Mesenchymal stem cell (in vitro differentiated cells and primary cell): ENCODE measurements around the gene TMEM72.
A peak's percentile ranks its signal among the peaks of the same experiment; 100 is the strongest.

Experiments used
- DNase-seq: peaks from one replicate; pipeline ENCODE4 v3.0.0-alpha.2; 2013
- H2AFZ ChIP-seq: one replicate; pipeline ENCODE4 v1.6.1; 2013; ENCODE audit warnings: low read depth, mild to moderate bottlenecking, control low read depth, inconsistent platforms, low read length, moderate library complexity
- H2AK5ac ChIP-seq: 2 replicates; pipeline ENCODE4 v1.6.1; 2013; ENCODE audit warnings: low read length, moderate library complexity, mild to moderate bottlenecking, inconsistent platforms; ENCODE audit not compliant: severe bottlenecking
- H2BK120ac ChIP-seq: one replicate; pipeline ENCODE4 v1.6.1; 2013; ENCODE audit warnings: low read depth, mild to moderate bottlenecking, inconsistent platforms, low read length, moderate library complexity
- H2BK12ac ChIP-seq, 2 experiments: one replicate each; pipeline ENCODE4 v1.6.1; 2013; ENCODE audit warnings: inconsistent platforms in 2 of 2, low read length in 2 of 2, mild to moderate bottlenecking in 2 of 2, moderate library complexity in 2 of 2, control low read depth in 1 of 2
- H2BK15ac ChIP-seq: one replicate; pipeline ENCODE4 v1.6.1; 2013; ENCODE audit warnings: mild to moderate bottlenecking, low read depth, inconsistent platforms; ENCODE audit not compliant: poor library complexity, severe bottlenecking
- H2BK5ac ChIP-seq: 2 replicates; pipeline ENCODE4 v1.6.1; 2013; ENCODE audit warnings: low read depth, mild to moderate bottlenecking, low read length, control low read depth, inconsistent platforms; ENCODE audit not compliant: poor library complexity, severe bottlenecking
- H3K14ac ChIP-seq, 2 experiments: one replicate each; pipeline ENCODE4 v1.6.1; 2013; ENCODE audit warnings: inconsistent platforms in 2 of 2, low read length in 2 of 2, control low read depth in 1 of 2, mild to moderate bottlenecking in 1 of 2, moderate library complexity in 1 of 2
- H3K18ac ChIP-seq, 2 experiments: one replicate each; pipeline ENCODE4 v1.6.1; 2013; ENCODE audit warnings: inconsistent platforms in 2 of 2, low read length in 2 of 2, control low read depth in 1 of 2, low read depth in 1 of 2, mild to moderate bottlenecking in 1 of 2
- H3K23ac ChIP-seq, 2 experiments: one replicate each; pipeline ENCODE4 v1.6.1; 2013; ENCODE audit warnings: inconsistent platforms in 2 of 2, low read length in 2 of 2, mild to moderate bottlenecking in 2 of 2, moderate library complexity in 2 of 2, control low read depth in 1 of 2
- H3K27ac ChIP-seq: 2 replicates; pipeline ENCODE4 v1.5.1; 2013; ENCODE audit warnings: mild to moderate bottlenecking, moderate library complexity, low read length, control low read depth, inconsistent platforms; ENCODE audit not compliant: poor library complexity, severe bottlenecking
- H3K27me3 ChIP-seq, 2 experiments: 2 replicates each; pipeline versions ENCODE4 v1.6.1 to v1.7.0; 2013; ENCODE audit warnings: low read length in 2 of 2, mild to moderate bottlenecking in 2 of 2, moderate library complexity in 2 of 2, control low read depth in 1 of 2, inconsistent platforms in 1 of 2; ENCODE audit not compliant: control insufficient read depth in 1 of 2, insufficient read depth in 1 of 2
- H3K36me3 ChIP-seq, 2 experiments: 2 replicates each; pipeline versions ENCODE4 v1.6.1 to v1.7.0; 2013; ENCODE audit warnings: low read length in 2 of 2, control low read depth in 1 of 2, inconsistent platforms in 1 of 2, low read depth in 1 of 2, mild to moderate bottlenecking in 1 of 2; ENCODE audit not compliant: insufficient read depth in 2 of 2, control insufficient read depth in 1 of 2
- H3K4ac ChIP-seq, 2 experiments: one replicate each; pipeline ENCODE4 v1.6.1; 2013; ENCODE audit warnings: inconsistent platforms in 2 of 2, low read length in 2 of 2, mild to moderate bottlenecking in 2 of 2, moderate library complexity in 2 of 2, control low read depth in 1 of 2, low read depth in 1 of 2
- H3K4me1 ChIP-seq: 2 replicates; pipeline ENCODE4 v1.6.1; 2013; ENCODE audit warnings: low read depth, low read length, control low read depth; ENCODE audit not compliant: control insufficient read depth, insufficient read depth
- H3K4me2 ChIP-seq: 2 replicates; pipeline ENCODE4 v1.6.1; 2013; ENCODE audit warnings: low read length, mild to moderate bottlenecking, inconsistent platforms; ENCODE audit not compliant: poor library complexity, severe bottlenecking
- H3K4me3 ChIP-seq, 2 experiments: 2 replicates each; pipeline versions ENCODE4 v1.5.1 to v1.7.0; 2013; ENCODE audit warnings: low read length in 2 of 2, mild to moderate bottlenecking in 2 of 2, control low read depth in 1 of 2, low read depth in 1 of 2; ENCODE audit not compliant: insufficient read depth in 1 of 2
- H3K79me1 ChIP-seq: replicated peaks from 2 replicates; pipeline ENCODE4 v1.6.1; 2013; ENCODE audit warnings: mild to moderate bottlenecking, control low read depth, low read length, inconsistent platforms; ENCODE audit not compliant: poor library complexity, severe bottlenecking
- H3K9ac ChIP-seq: 2 replicates; pipeline ENCODE4 v1.7.0; 2013; ENCODE audit warnings: mild to moderate bottlenecking, low read length, moderate library complexity
- H3K9me3 ChIP-seq: 2 replicates; pipeline ENCODE4 v1.7.0; 2013; ENCODE audit warnings: mild to moderate bottlenecking, low read length; ENCODE audit not compliant: control insufficient read depth
- H4K8ac ChIP-seq: one replicate; pipeline ENCODE4 v1.6.1; 2013; ENCODE audit warnings: inconsistent platforms, mild to moderate bottlenecking, low read length, moderate library complexity
- H4K91ac ChIP-seq: one replicate; pipeline ENCODE4 v1.6.1; 2013; ENCODE audit warnings: mild to moderate bottlenecking, low read length, inconsistent platforms
- WGBS: methylation state at CpG from one replicate; pipeline ENCODE4 v1.1.7; 2013; ENCODE audit warnings: mixed read lengths; 5-methylcytosine and 5-hydroxymethylcytosine counted together

Gene TMEM72

GRCh38 chr10:44975431-44976331, 64.5 kb downstream of the TMEM72 start:
- DNase-seq: peak; percentile 85
- Histone ChIP-seq H3K36me3 (peaks cover 33 to 42% of the 10 kb centered on the region in 2 experiments), H3K4ac (peak overlapping the region in 1 of 2 experiments; percentile 9), H2BK15ac (no peak overlapping the region), H2AFZ (no peak overlapping the region), H3K18ac (peak overlapping the region; percentile 1 to 85), H3K27ac (peak overlapping the region; percentile 91), H3K4me1 (peaks cover 57% of the 10 kb centered on the region), H3K79me1 (peaks cover 12% of the 10 kb centered on the region), H3K9ac (peak overlapping the region; percentile 91), H2BK5ac (no peak overlapping the region), H3K27me3 (no peaks in the 10 kb centered on the region), H3K4me2 (no peak overlapping the region), H3K9me3 (no peaks in the 10 kb centered on the region), H3K23ac (no peak overlapping the region), H2AK5ac (peak overlapping the region; percentile 1), H4K91ac (peak overlapping the region; percentile 14), H2BK120ac (peak overlapping the region; percentile 93), H2BK12ac (peak overlapping the region; percentile 33 to 34), H4K8ac (no peak overlapping the region), H3K4me3 (peak overlapping the region in 1 of 2 experiments; percentile 88), H3K14ac (no peak overlapping the region)
- WGBS: 10% methylated on average over 9 of the region's 10 CpGs

- Histone ChIP-seq H2BK15ac (peak overlapping the region; percentile 12), H2BK120ac (peak overlapping the region; percentile 35), H3K27me3 (no peaks in the 10 kb centered on the region), H4K91ac (peak overlapping the region; percentile 29), H3K27ac (peak overlapping the region; percentile 28), H3K79me1 (peaks cover 12% of the 10 kb centered on the region), H2BK12ac (peak overlapping the region; percentile 29 to 61), H3K4me3 (peak overlapping the region in 1 of 2 experiments; percentile 88), H3K9ac (peak overlapping the region; percentile 91), H3K4me2 (no peak overlapping the region), H3K23ac (peak overlapping the region in 1 of 2 experiments; percentile 10), H2BK5ac (no peak overlapping the region), H3K4ac (peak overlapping the region; percentile 2 to 9), H3K14ac (peak overlapping the region in 1 of 2 experiments; percentile 80), H4K8ac (no peak overlapping the region), H3K36me3 (peaks cover 24 to 33% of the 10 kb centered on the region in 2 experiments), H2AK5ac (peak overlapping the region; percentile 90), H2AFZ (no peak overlapping the region), H3K4me1 (peaks cover 59% of the 10 kb centered on the region), H3K9me3 (no peaks in the 10 kb centered on the region), H3K18ac (peak overlapping the region; percentile 3 to 71)
- WGBS: 98% methylated on average over 9 of the region's 9 CpGs
- no peak for DNase-seq
Measured at GRCh38 chr10:44976352-44977198, 65.4 kb downstream of the TMEM72 start.

- Histone ChIP-seq H3K79me1 (peaks cover 12% of the 10 kb centered on the region), H3K9ac (peak overlapping the region; percentile 91), H3K4me2 (peak overlapping the region; percentile 68), H2BK5ac (no peak overlapping the region), H3K23ac (no peak overlapping the region), H2AFZ (no peak overlapping the region), H3K36me3 (peaks cover 19 to 31% of the 10 kb centered on the region in 2 experiments), H3K27me3 (no peaks in the 10 kb centered on the region), H2BK15ac (peak overlapping the region; percentile 92), H3K4ac (peak overlapping the region; percentile 54 to 83), H3K27ac (no peak overlapping the region), H3K18ac (peak overlapping the region; percentile 66 to 81), H2BK120ac (peak overlapping the region; percentile 81), H3K4me1 (peaks cover 69% of the 10 kb centered on the region), H3K9me3 (no peaks in the 10 kb centered on the region), H3K14ac (peak overlapping the region in 1 of 2 experiments; percentile 78), H2AK5ac (peak overlapping the region; percentile 28), H4K91ac (peak overlapping the region; percentile 74), H2BK12ac (peak overlapping the region; percentile 7 to 15), H4K8ac (peak overlapping the region; percentile 59), H3K4me3 (peak overlapping the region in 1 of 2 experiments; percentile 88)
- DNase-seq: no peak
- 84% methylated on average over 25 of the region's 25 CpGs for WGBS
Measured at GRCh38 chr10:44977287-44978212, 66.4 kb downstream of the TMEM72 start.
